ENCODE data around the gene LRMDA. TPM values are rescaled to one million over a fixed set of nuclear protein-coding genes. Genes with fewer than 3 reads are reported as not detected.

The LRMDA gene
- total RNA-seq, 2 donors from 2014 or later, result 12.2 to 25.4 TPM

DNA sequence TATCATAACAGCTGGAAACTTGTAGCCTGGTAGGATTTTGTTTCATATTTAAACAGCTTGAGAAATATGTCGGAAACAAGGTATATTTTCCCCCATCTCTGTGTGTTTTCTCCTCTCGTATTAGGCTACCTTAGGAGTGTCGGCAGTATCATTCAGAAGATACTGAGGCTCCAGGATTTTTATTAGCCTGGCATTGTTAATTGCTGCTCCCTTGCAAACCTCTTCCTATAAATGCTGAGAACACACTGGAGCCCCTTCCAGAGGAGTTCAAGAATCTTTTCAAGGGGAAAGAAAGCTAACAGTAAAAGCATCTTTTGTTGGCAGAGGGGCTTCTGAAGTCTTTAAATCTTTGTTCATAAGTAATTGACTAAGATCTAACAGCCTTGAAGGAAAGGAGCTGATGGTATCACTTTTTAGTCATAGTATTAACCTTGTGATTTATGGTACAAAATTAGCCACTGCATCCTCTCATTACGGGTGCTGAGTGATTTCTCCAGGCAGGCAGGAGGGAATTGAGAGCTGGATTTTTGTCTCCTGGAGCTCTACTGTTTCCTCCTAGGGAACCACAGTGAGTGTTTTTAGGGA lies 998.7 kb downstream of the LRMDA start:
- WGBS, 2 donors, result 17 to 19% methylated on average over 4 of the region's 4 CpGs
- Histone ChIP-seq H3K4me3 (no peak overlapping the region), H3K4me1 (peaks cover 48% of the 10 kb centered on the region), H3K9me3 (no peaks in the 10 kb centered on the region), H3K27me3 (no peaks in the 10 kb centered on the region), H3K27ac (peak overlapping the region in 3 of 4 donors; percentile 21 to 57 (median 49)), H3K36me3 (replicated peaks in 1 of 2; ENCODE audit: insufficient read depth in 1 of 2, low read depth in 2 of 2) (no peaks in the 10 kb centered on the region)
- DNase-seq, result no peak
- TF ChIP-seq, protein P1, sequence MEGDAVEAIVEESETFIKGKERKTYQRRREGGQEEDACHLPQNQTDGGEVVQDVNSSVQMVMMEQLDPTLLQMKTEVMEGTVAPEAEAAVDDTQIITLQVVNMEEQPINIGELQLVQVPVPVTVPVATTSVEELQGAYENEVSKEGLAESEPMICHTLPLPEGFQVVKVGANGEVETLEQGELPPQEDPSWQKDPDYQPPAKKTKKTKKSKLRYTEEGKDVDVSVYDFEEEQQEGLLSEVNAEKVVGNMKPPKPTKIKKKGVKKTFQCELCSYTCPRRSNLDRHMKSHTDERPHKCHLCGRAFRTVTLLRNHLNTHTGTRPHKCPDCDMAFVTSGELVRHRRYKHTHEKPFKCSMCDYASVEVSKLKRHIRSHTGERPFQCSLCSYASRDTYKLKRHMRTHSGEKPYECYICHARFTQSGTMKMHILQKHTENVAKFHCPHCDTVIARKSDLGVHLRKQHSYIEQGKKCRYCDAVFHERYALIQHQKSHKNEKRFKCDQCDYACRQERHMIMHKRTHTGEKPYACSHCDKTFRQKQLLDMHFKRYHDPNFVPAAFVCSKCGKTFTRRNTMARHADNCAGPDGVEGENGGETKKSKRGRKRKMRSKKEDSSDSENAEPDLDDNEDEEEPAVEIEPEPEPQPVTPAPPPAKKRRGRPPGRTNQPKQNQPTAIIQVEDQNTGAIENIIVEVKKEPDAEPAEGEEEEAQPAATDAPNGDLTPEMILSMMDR (IDR thresholded peaks at IDR 0.05), result no peak
- TF ChIP-seq POLR2A (IDR thresholded peaks at IDR 0.05), result no peak
- no peak for ATAC-seq
- intact Hi-C loops (cut with DNase I), result no loop called here

DNA sequence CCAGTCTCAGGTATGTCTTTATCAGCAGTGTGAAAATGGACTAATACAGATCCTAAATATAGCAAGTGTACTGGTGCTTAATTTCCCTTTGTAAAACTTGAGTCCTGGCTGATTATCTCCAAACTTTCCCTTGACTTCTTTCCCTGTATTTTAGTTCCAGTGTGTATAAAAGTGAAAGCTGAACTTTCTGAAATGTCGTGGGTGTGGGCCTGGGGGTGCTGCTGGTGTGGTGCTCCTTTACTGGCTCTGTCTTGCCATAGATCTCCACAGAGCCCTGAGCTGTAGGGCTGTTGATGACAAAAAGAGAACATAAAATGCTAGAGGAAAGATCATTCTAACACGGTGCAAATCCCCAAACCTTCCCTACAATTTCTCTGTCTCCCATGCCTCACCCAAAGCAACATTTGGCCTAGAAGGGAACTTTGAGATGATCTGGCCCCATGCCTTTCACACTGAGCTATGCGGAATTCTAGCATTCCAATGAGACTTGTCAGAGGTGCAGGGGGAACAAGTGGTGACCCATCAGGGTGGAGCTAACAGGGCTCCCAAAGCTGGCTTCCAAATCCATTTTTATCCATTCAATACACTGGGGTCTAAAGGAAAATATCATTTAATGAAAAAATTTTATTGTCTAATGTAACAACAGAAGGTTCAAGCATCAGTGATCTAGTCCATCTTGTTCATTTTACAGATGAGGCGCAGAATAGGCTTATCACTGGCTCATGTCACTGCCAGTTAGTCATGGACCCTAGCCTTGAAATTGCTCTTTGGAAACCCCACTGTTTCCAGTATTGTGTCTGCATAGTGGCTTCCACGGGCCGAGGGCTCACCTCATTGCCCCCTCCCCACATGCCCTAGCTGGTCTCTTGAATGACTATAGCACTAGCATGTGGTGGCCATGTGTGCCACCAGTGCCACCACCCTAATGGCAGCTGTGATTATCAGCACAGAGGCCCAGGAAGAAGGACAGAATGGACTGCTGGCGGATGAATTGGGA lies 1000.9 kb downstream of the LRMDA start:
- peak in 1 of 4 donors; percentile 37 for DNase-seq
- no peak for TF ChIP-seq POLR2A (IDR thresholded peaks at IDR 0.05)
- TF ChIP-seq, protein P1 (IDR thresholded peaks at IDR 0.05), result no peak
- no peak for ATAC-seq
- Histone ChIP-seq H3K4me3 (no peak overlapping the region), H3K9me3 (no peaks in the 10 kb centered on the region), H3K27me3 (no peaks in the 10 kb centered on the region), H3K4me1 (peaks cover 48% of the 10 kb centered on the region), H3K27ac (peak overlapping the region in 3 of 4 donors; percentile 26 to 72 (median 65)), H3K36me3 (replicated peaks in 1 of 2; ENCODE audit: insufficient read depth in 1 of 2, low read depth in 2 of 2) (no peaks in the 10 kb centered on the region)
- intact Hi-C loops (cut with DNase I), result no loop called here
- WGBS, 2 donors, result 83 to 88% methylated on average over 7 of the region's 7 CpGs

DNA sequence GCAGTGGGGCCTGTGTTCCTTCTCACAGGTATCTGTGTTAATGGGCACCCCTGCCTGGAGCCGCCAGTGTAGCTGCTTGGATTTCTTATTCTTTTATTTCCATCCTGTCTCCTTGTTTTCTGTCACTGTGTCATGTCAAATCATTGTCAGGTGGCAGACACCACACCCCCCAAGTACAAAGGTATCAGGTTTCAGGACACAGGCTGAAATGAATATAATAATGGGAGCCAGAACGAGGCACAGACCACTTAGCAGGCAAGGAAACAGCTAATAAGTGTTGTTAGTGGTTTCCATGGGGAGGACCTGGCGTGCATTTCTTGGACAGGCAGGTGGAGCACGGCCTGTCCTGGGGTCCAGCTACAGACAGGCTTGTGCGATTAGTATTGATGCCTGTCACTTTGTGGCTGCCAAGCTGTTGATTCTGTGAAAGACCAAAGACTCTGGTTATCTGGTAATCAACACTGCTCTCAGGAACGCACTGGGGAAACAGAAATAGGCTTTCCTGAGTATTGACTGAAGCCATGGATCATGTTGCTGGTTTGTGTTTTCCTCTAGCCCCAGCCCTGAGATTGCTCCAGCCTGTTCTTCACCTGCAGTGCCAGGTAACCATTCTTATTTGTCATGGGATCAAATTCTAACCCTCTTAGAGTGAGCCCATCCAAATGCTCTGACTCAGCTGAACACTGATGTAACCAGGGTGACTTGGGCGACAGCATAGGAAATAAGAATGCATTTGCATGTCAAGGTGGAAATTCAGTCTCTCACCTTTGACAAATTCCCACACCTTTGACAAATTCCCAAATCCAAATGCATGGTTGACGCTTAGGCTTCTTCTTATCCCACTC lies 1002.0 kb downstream of the LRMDA start:
- Histone ChIP-seq H3K27me3 (no peaks in the 10 kb centered on the region), H3K4me1 (peaks cover 46% of the 10 kb centered on the region), H3K9me3 (no peaks in the 10 kb centered on the region), H3K36me3 (replicated peaks in 1 of 2; ENCODE audit: insufficient read depth in 1 of 2, low read depth in 2 of 2) (no peaks in the 10 kb centered on the region), H3K4me3 (no peak overlapping the region), H3K27ac (peak overlapping the region; percentile 14 to 72 (median 46))
- TF ChIP-seq, protein P1 (IDR thresholded peaks at IDR 0.05), result no peak
- no peak for TF ChIP-seq POLR2A (IDR thresholded peaks at IDR 0.05)
- DNase-seq (peak; percentile 67 to 71 (median 70)), ATAC-seq (peak; percentile 84)
- intact Hi-C loops (cut with DNase I), result no loop called here
- 56 to 60% methylated on average over 7 to 8 of the region's 8 CpGs for WGBS, 2 donors

DNA sequence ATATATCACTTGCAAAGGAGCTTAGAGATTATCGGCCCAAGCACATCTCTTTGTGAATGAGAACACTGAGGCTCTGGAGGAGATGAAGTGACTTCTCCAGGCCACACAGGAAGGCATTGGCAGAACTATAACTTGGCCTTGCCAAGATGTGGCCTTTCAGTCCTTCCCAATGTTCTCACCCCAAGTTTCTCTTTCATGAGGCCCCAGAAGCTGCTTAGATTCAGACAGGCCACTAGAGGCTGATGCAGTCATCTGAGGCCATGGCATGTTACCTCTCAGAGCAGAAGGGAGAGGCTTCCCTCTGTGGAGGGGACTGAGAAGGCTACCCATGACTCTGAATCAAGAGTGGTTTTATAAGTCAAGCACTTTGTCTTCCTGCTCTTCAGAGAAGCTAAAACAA lies 1003.7 kb downstream of the LRMDA start:
- intact Hi-C loops (cut with DNase I), result no loop called here
- Histone ChIP-seq H3K27me3 (no peaks in the 10 kb centered on the region), H3K27ac (no peak overlapping the region), H3K4me3 (no peak overlapping the region), H3K36me3 (replicated peaks in 1 of 2; ENCODE audit: insufficient read depth in 1 of 2, low read depth in 2 of 2) (no peaks in the 10 kb centered on the region), H3K4me1 (peaks cover 29% of the 10 kb centered on the region), H3K9me3 (no peaks in the 10 kb centered on the region)
- TF ChIP-seq, protein P1 (IDR thresholded peaks at IDR 0.05), result no peak
- ATAC-seq (no peak), DNase-seq (no peak)
- WGBS, 2 donors, result 86 to 91% methylated on average over 1 of the region's 1 CpG

Measured in body of pancreas (tissue), 4 donors.